Stromal cell of bone marrow (primary cell): ENCODE data around the gene PIANP.
"Not testable (repeated sequence)": the region's sequence is repeated elsewhere in the genome, so short reads cannot be mapped to it uniquely, and the experiment has no call there.

Source experiments
- DNase-seq: peaks from one replicate; pipeline ENCODE4 v3.0.0-alpha.2; 2012; ENCODE audit warnings: low read depth

PIANP gene, protein sequence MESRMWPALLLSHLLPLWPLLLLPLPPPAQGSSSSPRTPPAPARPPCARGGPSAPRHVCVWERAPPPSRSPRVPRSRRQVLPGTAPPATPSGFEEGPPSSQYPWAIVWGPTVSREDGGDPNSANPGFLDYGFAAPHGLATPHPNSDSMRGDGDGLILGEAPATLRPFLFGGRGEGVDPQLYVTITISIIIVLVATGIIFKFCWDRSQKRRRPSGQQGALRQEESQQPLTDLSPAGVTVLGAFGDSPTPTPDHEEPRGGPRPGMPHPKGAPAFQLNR

DNA sequence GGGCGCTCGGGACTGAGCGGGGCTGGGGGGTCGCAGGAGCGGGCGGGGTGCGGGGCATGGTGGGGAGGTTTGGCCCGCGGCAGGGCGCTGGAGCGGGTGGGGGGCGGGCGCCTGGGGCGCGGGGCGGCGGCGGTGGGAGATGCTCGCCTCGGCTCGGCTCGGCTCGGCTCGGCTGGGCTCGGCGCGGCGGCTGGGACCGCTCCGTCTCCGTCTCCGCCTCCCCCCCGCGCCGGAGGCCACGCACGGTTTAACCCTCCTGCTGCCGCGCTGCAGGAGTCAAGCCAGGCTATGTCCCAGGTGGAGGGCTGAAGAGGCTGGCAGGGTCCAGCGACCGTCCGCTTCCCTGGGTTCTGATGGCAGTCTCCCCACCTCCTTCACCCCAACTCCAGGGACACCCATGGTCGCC lies at the start of gene PIANP:
Gene PIANP, minus strand, starts transcription at position 170 of the 406 bp plus-strand sequence. CDS start 2,754 bp downstream, outside the sequence.
- DNase-seq: no peak

DNA sequence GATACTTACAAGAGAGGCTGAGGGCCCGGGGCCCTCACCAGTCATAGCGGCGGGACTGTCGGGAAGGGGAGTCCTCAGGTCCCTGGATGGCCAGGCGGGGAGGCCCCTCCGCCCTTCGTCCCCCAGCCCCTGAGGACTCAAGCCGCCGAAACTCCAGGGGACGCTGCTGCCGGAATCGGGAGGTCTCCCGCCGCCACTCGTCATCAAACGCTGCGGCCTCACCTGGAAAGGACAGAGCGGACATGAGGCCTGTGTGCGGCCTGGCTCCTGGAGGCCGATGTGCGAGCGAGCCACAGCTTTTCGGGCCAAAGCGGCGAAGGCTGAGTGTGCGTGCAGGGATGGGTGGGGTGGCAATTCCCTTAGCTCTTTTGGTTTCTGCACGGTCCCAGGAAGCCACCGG lies 48.1 kb upstream of the PIANP start:
- no peak for DNase-seq

DNA sequence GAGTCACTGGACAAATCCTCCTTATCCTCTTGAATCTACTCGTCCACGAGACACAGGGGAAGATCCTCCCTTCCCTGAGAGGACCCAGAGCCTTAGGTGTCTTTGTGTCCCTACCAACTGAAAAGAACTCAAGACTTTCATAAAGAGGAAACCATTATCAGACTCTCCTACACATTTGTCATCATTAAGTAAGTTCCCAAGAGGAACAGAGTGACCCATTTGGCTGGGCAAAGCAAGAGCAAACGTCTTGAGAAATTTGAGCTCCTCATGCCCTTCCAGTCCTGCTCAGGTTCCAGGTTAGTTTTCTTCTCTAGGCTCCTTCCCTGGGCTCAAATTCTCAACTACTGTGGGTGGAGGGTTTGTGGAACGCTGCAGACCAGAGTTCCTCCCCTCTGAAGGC lies 46.6 kb upstream of the PIANP start:
- no peak for DNase-seq

DNA sequence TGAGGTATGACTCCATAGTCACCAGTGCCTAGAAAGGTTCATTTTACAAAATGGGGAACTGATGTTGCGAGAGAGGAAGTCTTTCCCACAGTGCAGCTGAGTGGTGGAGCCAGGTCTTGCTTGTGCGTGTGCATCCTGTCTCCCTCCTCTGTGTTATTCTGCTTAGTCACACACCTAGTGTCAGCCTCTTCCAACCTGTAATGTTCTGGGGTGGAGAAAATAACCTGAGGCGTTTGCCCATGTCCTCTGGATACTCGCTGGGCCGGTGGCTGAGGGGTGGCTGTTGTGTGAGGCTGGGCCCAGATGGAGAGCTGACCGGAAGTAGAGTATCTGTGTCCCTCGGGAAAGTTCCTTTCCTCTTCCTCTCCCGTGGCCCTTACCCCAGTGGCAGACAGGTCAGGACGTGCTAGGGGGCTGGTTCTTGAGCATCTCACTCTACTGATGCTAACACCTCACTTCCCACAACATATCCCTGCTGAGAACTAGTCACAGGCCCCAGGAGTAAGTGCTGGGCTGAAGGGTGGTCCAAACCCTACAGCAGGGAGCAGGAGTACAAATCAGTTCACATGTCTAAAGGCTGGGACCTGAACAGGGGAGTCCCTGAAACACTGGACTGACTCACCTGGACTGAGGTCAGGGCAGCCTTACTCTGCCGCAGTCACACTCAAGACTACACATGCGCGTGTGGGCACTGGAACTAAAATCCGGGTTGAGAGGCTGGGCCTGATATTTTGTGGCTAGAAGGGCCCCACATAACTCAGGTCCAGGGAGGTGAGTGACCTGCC lies 45.3 kb upstream of the PIANP start:
- no peak for DNase-seq

DNA sequence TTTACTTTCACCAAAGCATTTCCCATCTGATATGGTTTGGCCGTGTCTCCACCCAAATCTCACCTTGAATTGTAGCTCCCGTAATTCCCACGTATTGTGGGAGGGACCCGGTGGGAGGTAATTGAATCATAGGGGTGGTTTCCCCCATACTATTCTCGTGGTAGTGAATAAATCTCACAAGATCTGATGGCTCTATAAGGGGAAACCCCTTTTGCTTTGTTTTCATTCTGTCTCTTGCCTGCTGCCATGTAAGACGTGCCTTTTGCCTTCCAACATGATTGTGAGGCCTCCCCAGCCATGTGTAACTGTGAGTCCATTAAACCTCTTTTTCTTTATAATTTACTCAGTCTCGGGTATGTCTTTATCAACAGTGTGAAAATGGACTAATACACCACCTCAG lies 42.7 kb upstream of the PIANP start:
- DNase-seq: not testable (repeated sequence)

DNA sequence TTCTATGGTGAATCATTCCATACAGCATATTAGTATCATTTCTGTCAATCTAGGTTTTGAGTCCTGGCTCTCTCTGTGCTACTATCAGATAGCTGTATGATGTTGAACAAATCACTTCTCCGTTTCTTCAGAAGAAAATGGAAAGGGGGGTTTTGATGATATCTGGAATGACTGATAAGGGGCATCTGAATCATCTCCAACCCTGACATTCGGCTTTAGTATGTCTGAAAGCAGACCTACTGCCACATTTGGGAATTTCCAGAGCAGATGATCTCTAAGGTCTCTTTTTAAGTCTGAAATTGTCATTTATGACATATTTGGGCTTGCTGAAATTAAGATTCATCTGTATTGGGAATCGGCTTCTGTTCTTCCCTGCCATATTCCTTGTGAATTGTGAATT lies 42.2 kb upstream of the PIANP start:
- DNase-seq: no peak

DNA sequence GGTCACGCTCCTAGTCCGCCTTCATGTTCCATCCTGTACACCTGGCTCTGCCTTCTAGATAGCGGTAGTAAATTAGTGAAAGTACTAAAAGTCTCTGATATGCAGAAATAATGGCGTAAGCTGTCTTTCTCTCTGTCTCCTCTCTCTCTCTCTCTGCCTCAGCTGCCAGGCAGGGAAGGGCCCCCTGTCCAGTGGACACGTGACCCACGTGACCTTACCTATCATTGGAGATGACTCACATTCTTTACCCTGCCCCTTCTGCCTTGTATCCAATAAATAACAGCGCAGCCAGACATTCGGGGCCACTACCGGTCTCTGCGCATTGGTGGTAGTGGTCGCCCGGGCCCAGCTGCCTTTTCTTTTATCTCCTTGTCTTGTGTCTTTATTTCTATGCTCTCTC lies 41.5 kb upstream of the PIANP start:
- DNase-seq: not testable (repeated sequence)

DNA sequence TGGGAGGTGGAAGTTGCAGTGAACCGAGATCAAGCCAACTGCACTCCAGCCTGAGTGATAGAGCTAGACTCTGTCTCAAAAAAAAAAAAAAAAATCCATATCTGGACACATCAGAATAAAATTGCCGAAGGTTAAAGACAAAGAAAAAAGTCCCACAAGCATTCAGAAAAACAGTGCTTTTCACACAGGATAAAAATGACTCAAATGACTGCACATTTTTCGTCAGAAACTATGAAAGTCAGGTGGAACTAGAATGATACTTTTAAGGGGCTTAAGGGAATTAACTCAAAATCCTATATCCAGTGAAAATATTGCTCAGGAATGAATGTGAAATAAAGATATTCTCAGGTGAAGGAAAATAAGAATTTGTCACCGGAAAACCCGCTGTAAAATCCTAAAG lies 36.1 kb upstream of the PIANP start:
- no peak for DNase-seq

DNA sequence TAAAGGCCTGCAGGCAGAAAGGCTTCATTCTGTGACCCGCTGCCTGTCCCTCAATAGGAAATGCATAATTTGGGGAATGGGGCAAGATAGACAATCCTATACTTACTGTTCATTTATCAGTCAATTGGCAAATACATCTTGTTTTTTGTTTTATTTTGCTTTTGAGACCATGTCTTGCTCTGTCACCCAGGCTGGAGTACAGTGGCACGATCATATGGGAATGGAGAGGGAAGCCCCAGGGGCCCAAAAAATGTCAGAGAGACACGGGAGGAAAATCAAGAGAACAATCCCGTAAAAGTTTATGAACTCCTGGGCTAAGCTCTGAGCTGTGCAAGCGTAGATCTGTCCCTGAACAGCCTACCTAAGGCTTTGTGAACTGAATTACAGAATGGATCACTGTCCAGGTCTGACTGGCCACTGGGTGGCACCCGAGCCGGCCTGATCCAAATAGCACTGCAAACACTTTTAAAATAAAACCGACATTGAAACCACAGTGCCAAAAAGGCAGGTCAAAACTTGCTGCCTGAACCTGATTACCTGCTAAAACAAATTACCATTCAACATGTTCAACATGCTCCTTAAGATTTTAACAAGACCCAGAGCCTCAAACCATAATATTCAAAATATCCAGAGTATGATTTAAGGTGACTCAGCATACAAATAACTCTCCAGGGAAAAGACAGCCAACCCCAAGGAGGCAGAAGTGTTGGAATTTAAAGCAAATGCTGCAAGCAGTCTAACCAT lies 35.0 kb upstream of the PIANP start:
- DNase-seq: peak; percentile 38

DNA sequence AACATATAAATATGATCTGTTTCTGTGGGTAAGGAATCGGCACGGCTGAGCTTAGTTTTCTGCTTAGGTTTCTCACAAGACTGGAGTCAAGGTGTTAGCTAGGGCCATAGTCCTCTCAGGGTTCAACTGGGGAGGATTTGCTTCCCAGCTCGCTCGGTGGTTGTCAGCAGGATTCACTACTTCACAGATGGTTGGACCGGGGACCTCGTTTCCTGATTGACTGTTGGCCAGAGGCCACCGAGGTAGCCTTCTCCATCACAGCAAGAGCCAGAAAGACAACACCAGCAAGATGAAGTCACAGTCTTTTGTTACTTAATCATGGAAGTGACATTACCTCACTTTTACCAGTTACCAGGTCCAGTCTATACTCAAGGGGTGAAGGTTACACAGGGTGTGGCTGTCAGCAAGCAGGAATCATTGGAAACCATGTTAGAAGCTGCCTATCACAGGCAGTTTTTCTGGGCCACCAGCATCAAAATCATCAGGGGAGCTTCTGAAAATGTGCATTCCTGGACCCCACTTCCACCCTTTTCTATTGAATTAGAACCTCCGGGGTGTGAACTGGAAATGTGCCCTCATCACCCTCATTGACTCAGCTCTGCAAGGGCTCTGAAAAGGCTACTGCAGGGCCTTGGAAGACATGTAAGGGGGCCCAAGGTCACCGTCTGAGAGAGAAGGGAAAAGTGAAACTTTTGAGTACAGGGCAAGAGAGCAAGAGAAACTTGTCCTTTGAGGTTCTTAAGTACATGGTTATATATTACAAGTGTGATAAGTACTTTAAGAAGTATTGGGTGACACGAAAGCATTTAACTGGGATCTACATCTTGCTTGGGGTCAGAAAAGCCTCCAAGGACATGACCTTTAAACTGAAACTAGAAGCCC lies 34.1 kb upstream of the PIANP start:
- no peak for DNase-seq

DNA sequence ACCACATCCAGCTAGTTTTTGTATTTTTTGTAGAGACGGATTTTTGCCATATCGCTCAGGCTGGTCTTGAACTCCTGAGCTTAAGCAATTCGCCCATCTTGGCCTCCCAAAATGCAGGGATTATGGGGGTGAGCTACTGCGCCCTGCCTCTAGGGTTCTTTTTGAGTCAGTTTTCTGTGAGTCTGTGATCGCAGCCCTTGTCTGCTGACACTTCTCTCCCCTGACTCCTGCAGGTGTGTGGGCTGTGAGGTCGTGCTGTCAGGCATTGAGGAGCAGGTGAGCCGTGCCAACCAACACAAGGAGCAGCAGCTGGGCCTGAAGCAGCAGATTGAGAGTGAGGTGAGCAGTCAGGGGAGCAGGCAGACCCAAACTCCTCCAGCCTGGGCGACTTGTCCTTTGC lies 29.6 kb upstream of the PIANP start:
- no peak for DNase-seq

DNA sequence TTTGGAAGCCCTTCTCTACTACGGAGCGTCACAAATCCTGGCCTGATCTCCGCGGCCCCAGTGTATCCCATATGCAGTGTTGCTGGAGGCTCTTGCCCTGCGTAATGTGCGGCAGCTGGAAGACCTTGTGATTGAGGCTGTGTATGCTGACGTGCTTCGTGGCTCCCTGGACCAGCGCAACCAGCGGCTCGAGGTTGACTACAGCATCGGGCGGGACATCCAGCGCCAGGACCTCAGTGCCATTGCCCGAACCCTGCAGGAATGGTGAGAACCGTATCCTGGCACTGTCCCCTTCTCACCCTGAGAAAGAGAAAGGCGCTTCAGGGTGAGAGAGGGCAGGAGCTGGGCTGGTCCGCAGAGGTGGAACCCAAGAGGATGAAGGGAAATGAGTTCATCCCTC lies 28.6 kb upstream of the PIANP start:
- no peak for DNase-seq

DNA sequence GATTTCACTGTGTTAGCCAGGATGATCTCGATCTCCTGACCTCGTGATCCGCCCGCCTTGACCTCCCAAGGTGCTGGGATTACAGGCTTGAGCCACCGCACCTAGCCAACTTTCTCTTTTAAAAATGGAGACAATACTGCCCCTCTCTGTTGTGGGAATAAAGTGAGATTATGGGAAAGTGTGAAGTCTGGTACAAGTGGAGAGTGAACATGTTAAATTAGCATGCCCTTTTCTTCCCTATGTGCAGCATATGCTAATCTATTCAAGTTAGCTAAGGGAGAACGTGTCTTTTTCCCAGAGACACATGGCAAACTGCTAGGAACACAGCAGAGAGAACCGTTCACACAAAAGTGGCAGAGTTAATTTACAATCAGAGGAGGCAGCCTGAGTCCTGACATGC lies 24.7 kb upstream of the PIANP start:
- DNase-seq: no peak

DNA sequence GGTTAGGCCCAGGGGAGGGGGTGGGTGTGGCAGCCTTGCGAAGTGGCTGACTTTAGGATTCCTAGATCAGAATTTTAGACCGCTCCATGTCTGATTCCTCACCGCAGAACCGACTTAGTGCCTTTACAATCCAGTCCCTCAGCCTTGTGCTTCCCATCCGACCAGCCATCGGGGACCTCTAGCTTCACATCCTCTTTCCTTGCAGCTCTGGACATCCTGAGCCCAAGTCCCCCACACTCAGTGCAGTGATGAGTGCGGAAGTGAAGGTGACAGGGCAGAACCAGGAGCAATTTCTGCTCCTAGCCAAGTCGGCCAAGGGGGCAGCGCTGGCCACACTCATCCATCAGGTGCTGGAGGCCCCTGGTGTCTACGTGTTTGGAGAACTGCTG lies 23.8 kb upstream of the PIANP start:
- no peak for DNase-seq

DNA sequence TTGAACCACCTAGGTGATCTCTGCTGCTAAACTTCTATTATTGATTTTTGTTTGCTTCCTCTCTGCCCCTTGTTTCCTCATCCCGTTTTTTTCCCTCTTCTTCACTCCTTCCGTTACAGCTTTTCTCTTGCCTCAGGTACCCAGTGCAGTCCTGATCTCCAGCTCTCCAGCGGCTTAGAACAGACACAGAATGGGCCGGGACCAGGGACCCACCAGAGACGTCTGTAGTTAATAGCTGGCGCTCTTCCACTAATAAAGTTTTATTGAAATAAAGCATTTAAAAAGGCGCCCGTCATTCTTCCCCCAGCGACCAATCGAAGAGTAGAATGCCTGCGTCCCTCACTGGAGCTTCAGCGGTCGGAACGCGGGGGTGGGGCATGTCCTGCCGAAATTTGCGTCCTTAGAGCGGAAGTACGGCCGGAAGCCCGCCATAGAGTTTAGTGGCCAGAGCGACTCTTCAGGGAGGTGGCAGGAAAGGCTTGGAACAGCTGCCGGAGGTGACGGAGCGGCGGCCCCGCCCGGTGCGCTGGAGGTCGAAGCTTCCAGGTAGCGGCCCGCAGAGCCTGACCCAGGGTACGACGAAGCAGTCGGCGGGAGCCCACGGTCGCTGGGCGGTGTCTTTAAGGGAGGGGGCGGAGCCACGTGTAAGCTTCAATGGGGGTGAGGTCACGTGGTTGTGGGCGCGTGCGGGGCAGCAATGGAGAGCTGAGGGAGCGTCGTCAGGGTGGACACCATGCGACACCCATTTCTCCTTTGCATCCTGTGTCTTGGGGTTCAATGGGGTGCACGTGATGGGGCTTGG lies 23.2 kb upstream of the PIANP start, which contains the start of gene COPS7A:
Gene COPS7A, plus strand, starts transcription at position 440 of the 802 bp plus-strand sequence. CDS start 611 bp downstream, outside the sequence.
- DNase-seq: peak; percentile 98

DNA sequence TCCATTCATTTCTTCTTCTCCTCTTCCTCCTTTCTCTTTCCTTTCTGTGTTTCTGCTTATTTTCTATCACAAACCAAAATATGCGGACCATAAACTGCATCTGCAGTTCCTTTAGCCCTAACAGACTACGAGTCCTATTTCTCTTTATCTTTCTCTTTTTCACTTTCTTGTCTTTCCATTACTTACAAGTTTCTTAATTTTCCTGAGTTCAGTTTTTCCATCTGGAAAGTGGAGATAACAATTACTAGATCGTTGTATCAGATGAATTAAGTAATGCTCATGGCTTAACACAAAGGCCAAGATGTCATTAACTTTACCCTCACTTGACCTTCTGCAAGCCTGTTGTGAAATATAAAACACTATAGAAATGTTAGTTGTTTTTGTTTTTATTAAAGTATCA lies 22.2 kb upstream of the PIANP start:
- DNase-seq: no peak

DNA sequence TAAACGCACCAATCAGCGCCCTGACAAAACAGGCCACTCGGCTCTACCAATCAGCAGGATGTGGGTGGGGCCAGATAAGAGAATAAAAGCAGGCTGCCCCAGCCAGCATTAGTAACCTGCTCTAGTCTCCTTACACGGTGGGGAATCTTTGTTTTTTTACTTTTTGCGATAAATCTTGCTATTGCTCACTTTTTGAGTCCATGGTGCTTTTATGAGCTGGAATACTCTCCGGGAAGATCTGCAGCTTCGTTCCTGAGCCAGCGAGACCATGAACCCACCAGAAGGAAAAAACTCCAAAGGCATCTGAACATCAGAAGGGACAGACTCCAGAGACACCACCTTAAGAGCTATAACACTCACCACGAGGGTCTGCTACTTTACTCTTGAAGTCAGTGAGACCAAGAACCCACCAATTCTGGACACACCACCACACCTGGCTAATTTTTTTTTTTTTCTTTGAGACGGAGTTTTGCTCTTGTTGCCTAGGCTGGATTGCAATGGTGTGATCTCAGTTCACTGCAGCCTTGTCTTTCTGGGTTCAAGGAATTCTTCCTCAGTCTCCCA lies 16.3 kb upstream of the PIANP start:
- no peak for DNase-seq

DNA sequence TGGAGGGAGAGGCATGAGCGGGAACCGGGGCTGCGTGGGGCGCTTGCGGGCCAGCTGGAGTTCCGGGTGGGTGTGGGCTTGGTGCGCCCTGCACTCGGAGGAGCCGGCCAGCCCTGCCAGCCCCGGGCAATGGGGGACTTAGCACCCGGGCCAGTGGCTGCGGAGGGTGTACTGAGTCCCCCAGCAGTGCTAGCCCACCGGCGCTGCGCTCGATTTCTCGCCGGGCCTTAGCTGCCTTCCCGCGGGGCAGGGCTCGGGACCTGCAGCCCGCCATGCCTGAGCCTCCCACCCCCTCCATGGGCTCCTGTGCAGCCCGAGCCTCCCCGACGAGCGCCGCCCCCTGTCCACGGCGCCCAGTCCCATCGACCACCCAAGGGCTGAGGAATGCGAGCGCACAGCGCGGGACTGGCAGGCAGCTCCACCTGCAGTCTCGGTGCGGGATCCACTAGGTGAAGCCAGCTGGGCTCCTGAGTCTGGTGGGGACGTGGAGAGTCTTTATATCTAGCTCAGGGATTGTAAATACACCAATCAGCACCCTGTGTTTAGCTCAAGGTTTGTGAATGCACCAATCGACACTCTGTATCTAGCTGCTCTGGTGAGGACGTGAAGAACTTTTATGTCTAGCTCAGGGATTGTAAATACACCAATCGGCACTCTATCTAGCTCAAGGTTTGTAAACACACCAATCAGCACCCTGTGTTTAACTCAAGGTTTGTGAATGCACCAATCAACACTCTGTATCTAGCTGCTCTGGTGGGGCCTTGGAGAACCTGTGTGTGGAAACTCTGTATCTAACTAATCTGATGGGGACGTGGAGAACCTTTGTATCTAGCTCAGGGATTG lies 15.6 kb upstream of the PIANP start:
- not testable (repeated sequence) for DNase-seq

DNA sequence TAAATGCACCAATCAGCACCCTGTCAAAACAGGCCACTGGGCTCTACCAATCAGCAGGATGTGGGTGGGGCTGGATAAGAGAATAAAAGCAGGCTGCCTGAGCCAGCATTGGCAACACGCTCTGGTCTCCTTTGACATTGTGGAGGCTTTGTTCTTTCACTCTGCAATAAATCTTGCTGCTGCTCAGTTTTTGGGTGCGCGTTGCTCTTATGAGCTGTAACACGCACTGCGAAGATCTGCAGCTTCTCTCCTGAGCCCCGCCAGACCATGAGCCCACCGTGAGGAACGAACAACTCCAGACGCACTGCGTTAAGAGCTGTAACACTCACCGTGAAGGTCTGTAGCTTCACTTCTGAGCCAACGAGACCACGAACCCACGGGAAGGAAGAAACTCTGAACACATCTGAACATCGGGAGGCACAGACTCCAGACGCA lies 8.4 kb upstream of the PIANP start:
- DNase-seq: no peak

DNA sequence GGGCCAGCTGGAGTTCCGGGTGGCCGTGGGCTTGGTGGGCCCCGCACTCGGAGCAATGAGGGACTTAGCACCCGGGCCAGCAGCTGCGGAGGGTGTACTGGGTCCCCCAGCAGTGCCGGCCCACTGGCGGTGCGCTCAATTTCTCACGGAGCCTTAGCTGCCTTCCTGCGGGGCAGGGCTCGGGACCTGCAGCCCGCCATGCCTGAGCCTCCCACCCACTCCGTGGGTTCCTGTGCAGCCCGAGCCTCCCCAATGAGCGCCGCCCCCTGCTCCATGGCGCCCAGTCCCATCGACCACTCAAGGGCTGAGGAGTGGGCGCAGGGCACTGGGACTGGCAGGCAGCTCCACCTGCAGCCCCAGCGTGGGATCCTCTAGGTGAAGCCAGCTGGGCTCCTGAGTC lies 7.7 kb upstream of the PIANP start:
- not testable (repeated sequence) for DNase-seq
